ENCODE data around the gene CD300A. TPM values are rescaled to one million over a fixed set of nuclear protein-coding genes. Genes with fewer than 3 reads are reported as not detected.

The CD300A gene
- total and polyA plus RNA-seq, 10 donors: 34.2 to 142 (median 107) TPM

- Histone ChIP-seq H3K9me3 (peaks cover 0 to 25% (median 19%) of the 10 kb centered on the region in 8 donors), H3K4me1 (peaks cover 26 to 70% (median 55%) of the 10 kb centered on the region in 6 donors), H3K27me3 (replicated peaks in 1 of 7) (no peaks in the 10 kb centered on the region), H3K27ac (peak overlapping the region; percentile 87 to 92 (median 90)), H3K4me3 (no peak overlapping the region), H3K36me3 (peaks cover 0 to 12% (median 2%) of the 10 kb centered on the region in 6 donors)
- intact Hi-C loops (cut with DNase I; ENCODE audit: low total_unique reads): no loop called here
- peak; percentile 67 for DNase-seq
- WGBS, 5 donors: 71 to 77% (median 72%) methylated on average over 6 of the region's 6 CpGs
- TF ChIP-seq POLR2A (IDR thresholded peaks at IDR 0.05) (no peak), CTCF (IDR thresholded peaks at IDR 0.05 in 8 of 11, conservative IDR thresholded peaks at IDR 0.05 in 3 of 11) (no peak), POLR2AphosphoS5 (IDR thresholded peaks at IDR 0.05) (no peak)
Measured at GRCh38 chr17:74442291-74442669, 24.2 kb upstream of the CD300A start.

- 5 to 19% (median 12%) methylated on average over 19 to 28 of the region's 28 CpGs for WGBS, 5 donors
- peak; percentile 92 for DNase-seq
- Histone ChIP-seq H3K4me1 (peaks cover 27 to 76% (median 59%) of the 10 kb centered on the region in 6 donors), H3K9me3 (peaks cover 0 to 19% (median 13%) of the 10 kb centered on the region in 8 donors), H3K4me3 (peak overlapping the region in 6 of 8 donors; percentile 12 to 56 (median 14)), H3K27ac (peak overlapping the region; percentile 87 to 92 (median 90)), H3K36me3 (peaks cover 0 to 12% (median 2%) of the 10 kb centered on the region in 6 donors), H3K27me3 (replicated peaks in 1 of 7) (no peaks in the 10 kb centered on the region)
- intact Hi-C loops (cut with DNase I; ENCODE audit: low total_unique reads): no loop called here
- TF ChIP-seq CTCF (IDR thresholded peaks at IDR 0.05 in 8 of 11, conservative IDR thresholded peaks at IDR 0.05 in 3 of 11) (peak in 2 of 11 experiments; percentile 10 to 17), POLR2A (IDR thresholded peaks at IDR 0.05) (peak in 1 of 3 donors; percentile 76), POLR2AphosphoS5 (IDR thresholded peaks at IDR 0.05) (peak; percentile 81 to 95 (median 91))
Measured at GRCh38 chr17:74442670-74443515, 23.5 kb upstream of the CD300A start.

- WGBS, 5 donors: 51 to 77% (median 68%) methylated on average over 7 to 8 of the region's 8 CpGs
- Histone ChIP-seq H3K27me3 (replicated peaks in 1 of 7) (no peaks in the 10 kb centered on the region), H3K4me1 (peaks cover 27 to 84% (median 59%) of the 10 kb centered on the region in 6 donors), H3K4me3 (peak overlapping the region in 3 of 8 donors; percentile 12 to 56 (median 14)), H3K36me3 (peaks cover 0 to 13% (median 2%) of the 10 kb centered on the region in 6 donors), H3K9me3 (peaks cover 0 to 10% (median 5%) of the 10 kb centered on the region in 8 donors), H3K27ac (peak overlapping the region; percentile 87 to 92 (median 90))
- TF ChIP-seq CTCF (IDR thresholded peaks at IDR 0.05 in 8 of 11, conservative IDR thresholded peaks at IDR 0.05 in 3 of 11) (no peak), POLR2AphosphoS5 (IDR thresholded peaks at IDR 0.05) (no peak), POLR2A (IDR thresholded peaks at IDR 0.05) (no peak)
- DNase-seq: no peak
- intact Hi-C loops (cut with DNase I; ENCODE audit: low total_unique reads): no loop called here
Measured at GRCh38 chr17:74443516-74444296, 22.7 kb upstream of the CD300A start.

All from spleen (tissue), 11 donors.